Measurements from ENCODE around the gene ABHD2. TPM values are rescaled to one million over a fixed set of nuclear protein-coding genes. Genes with fewer than 3 reads are reported as not detected.

The ABHD2 gene
- total RNA-seq, 1 experiment from 2014 or later, result 148 TPM

GRCh38 chr15:89194608-89195007 is 106.4 kb downstream of the ABHD2 start:
- intact Hi-C loops (cut with micrococcal nuclease; ENCODE audit: unreplicated experiment), result loop anchor here (5.0 kb wide), 1 partner anchor 137 kb away; no protein-coding TSS in a partner anchor
- no TSS peak for BruUV-seq (replicated peaks)

GRCh38 chr15:89195836-89196235 is 107.6 kb downstream of the ABHD2 start:
- no peaks in the 10 kb centered on the region for H3K79me2 ChIP-seq (ENCODE audit: low read depth)
- POLR2A ChIA-PET (ENCODE audit: unreplicated experiment), result no interaction called here
- CTCF ChIA-PET, result interaction anchor here (0.6 kb wide), 1 partner anchor 18 kb away, joined by 5 read pairs; no protein-coding TSS in a partner anchor
- TF ChIP-seq EZH2 (IDR thresholded peaks at IDR 0.05; ENCODE audit: low read depth) (no peak), CTCF (conservative IDR thresholded peaks at IDR 0.05) (no peak)
- H4K20me1 ChIP-seq (ENCODE audit: insufficient read depth), result 0 out of 2 replicates have a peak, but pooled peaks cover 4% of the 10 kb centered on the region
- intact Hi-C loops (cut with micrococcal nuclease; ENCODE audit: unreplicated experiment), result no loop called here
- H3K27me3 ChIP-seq (ENCODE audit: insufficient read depth, low read depth), result no peaks in the 10 kb centered on the region
- H3K4me1 ChIP-seq (replicated peaks; ENCODE audit: insufficient read depth), result no peaks in the 10 kb centered on the region
- no peak for DNase-seq
- no TSS peak for BruUV-seq (replicated peaks)
- no peak overlapping the region for H3K4me3 ChIP-seq
- peaks cover 5% of the 10 kb centered on the region; the same call in 1 of the 2 replicates for H3K36me3 ChIP-seq (ENCODE audit: low read depth)
- no peaks in the 10 kb centered on the region for H3F3A ChIP-seq (ENCODE audit: insufficient read depth, low read depth)
- no peak overlapping the region for H3K27ac ChIP-seq
- no peak overlapping the region for H2AFZ ChIP-seq
- H3K4me2 ChIP-seq, result no peak overlapping the region
- H3K9me3 ChIP-seq (ENCODE audit: insufficient read depth, low read depth), result no peaks in the 10 kb centered on the region
- H3K9me2 ChIP-seq (ENCODE audit: insufficient read depth), result no peaks in the 10 kb centered on the region

More at GRCh38 chr15:89194608-89195007, 106.4 kb downstream of the ABHD2 start:
- H3F3A ChIP-seq (ENCODE audit: insufficient read depth, low read depth), result no peaks in the 10 kb centered on the region
- H3K27me3 ChIP-seq (ENCODE audit: insufficient read depth, low read depth), result no peaks in the 10 kb centered on the region
- H3K79me2 ChIP-seq (ENCODE audit: low read depth), result no peaks in the 10 kb centered on the region
- no peaks in the 10 kb centered on the region for H3K4me1 ChIP-seq (replicated peaks; ENCODE audit: insufficient read depth)
- ChIA-PET POLR2A (ENCODE audit: unreplicated experiment) (no interaction called here), CTCF (no interaction called here)
- H3K4me3 ChIP-seq, result no peak overlapping the region
- no peak overlapping the region for H3K27ac ChIP-seq
- H4K20me1 ChIP-seq (ENCODE audit: insufficient read depth), result 0 out of 2 replicates have a peak, but pooled peaks cover 4% of the 10 kb centered on the region
- H3K36me3 ChIP-seq (ENCODE audit: low read depth), result peaks cover 5% of the 10 kb centered on the region; the same call in 1 of the 2 replicates
- TF ChIP-seq EZH2 (IDR thresholded peaks at IDR 0.05; ENCODE audit: low read depth) (no peak), CTCF (conservative IDR thresholded peaks at IDR 0.05) (no peak)
- H3K4me2 ChIP-seq, result no peak overlapping the region
- DNase-seq, result no peak
- H2AFZ ChIP-seq, result no peak overlapping the region
- no peaks in the 10 kb centered on the region for H3K9me3 ChIP-seq (ENCODE audit: insufficient read depth, low read depth)
- H3K9me2 ChIP-seq (ENCODE audit: insufficient read depth), result no peaks in the 10 kb centered on the region

GRCh38 chr15:89196241-89196640 is 108.0 kb downstream of the ABHD2 start:
- DNase-seq, result no peak
- 0 out of 2 replicates have a peak, but pooled peaks cover 4% of the 10 kb centered on the region for H4K20me1 ChIP-seq (ENCODE audit: insufficient read depth)
- no peak overlapping the region for H2AFZ ChIP-seq
- no peaks in the 10 kb centered on the region for H3K9me3 ChIP-seq (ENCODE audit: insufficient read depth, low read depth)
- H3K27ac ChIP-seq, result no peak overlapping the region
- no peaks in the 10 kb centered on the region for H3K27me3 ChIP-seq (ENCODE audit: insufficient read depth, low read depth)
- H3K79me2 ChIP-seq (ENCODE audit: low read depth), result no peaks in the 10 kb centered on the region
- no peak for TF ChIP-seq CTCF (conservative IDR thresholded peaks at IDR 0.05)
- TF ChIP-seq EZH2 (IDR thresholded peaks at IDR 0.05; ENCODE audit: low read depth), result no peak
- no peaks in the 10 kb centered on the region for H3K4me1 ChIP-seq (replicated peaks; ENCODE audit: insufficient read depth)
- H3K36me3 ChIP-seq (ENCODE audit: low read depth), result peaks cover 5% of the 10 kb centered on the region; the same call in 1 of the 2 replicates
- H3K9me2 ChIP-seq (ENCODE audit: insufficient read depth), result no peaks in the 10 kb centered on the region
- H3F3A ChIP-seq (ENCODE audit: insufficient read depth, low read depth), result no peaks in the 10 kb centered on the region
- ChIA-PET CTCF (interaction anchor here (0.6 kb wide), 1 partner anchor 18 kb away, joined by 5 read pairs; no protein-coding TSS in a partner anchor), POLR2A (ENCODE audit: unreplicated experiment) (no interaction called here)
- no peak overlapping the region for H3K4me2 ChIP-seq
- intact Hi-C loops (cut with micrococcal nuclease; ENCODE audit: unreplicated experiment), result no loop called here
- BruUV-seq (replicated peaks), result no TSS peak
- no peak overlapping the region for H3K4me3 ChIP-seq
